GM12801 (cell line): ENCODE data around the gene SKP2.

Experiments used
- TF ChIP-seq, protein P1 (sequence below): IDR thresholded peaks from one replicate; pipeline ENCODE4 v1.5.1; 2011; ENCODE audit warnings: control low read depth; ENCODE audit not compliant: insufficient read length; ENCODE audit errors: extremely low read depth

The SKP2 gene

DNA sequence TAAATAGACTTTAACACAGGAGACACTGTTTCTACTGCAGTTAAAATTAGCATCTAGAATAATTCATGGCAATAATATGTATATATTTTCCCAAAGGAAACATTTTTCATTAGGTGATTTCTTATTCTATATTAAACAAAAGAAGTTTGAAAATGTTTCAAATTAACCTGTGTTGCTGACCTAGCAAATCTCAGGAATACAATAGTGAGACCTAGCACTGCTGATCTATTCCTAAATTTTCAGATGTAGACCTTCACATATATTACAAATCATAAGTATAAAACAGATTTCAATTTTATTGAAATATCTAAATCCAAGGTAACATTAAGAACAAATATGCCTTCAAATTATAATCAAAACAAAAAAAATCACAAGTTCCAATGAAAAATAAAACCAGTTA lies 15.3 kb upstream of the SKP2 start:
- TF ChIP-seq, protein P1, sequence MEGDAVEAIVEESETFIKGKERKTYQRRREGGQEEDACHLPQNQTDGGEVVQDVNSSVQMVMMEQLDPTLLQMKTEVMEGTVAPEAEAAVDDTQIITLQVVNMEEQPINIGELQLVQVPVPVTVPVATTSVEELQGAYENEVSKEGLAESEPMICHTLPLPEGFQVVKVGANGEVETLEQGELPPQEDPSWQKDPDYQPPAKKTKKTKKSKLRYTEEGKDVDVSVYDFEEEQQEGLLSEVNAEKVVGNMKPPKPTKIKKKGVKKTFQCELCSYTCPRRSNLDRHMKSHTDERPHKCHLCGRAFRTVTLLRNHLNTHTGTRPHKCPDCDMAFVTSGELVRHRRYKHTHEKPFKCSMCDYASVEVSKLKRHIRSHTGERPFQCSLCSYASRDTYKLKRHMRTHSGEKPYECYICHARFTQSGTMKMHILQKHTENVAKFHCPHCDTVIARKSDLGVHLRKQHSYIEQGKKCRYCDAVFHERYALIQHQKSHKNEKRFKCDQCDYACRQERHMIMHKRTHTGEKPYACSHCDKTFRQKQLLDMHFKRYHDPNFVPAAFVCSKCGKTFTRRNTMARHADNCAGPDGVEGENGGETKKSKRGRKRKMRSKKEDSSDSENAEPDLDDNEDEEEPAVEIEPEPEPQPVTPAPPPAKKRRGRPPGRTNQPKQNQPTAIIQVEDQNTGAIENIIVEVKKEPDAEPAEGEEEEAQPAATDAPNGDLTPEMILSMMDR = no peak

DNA sequence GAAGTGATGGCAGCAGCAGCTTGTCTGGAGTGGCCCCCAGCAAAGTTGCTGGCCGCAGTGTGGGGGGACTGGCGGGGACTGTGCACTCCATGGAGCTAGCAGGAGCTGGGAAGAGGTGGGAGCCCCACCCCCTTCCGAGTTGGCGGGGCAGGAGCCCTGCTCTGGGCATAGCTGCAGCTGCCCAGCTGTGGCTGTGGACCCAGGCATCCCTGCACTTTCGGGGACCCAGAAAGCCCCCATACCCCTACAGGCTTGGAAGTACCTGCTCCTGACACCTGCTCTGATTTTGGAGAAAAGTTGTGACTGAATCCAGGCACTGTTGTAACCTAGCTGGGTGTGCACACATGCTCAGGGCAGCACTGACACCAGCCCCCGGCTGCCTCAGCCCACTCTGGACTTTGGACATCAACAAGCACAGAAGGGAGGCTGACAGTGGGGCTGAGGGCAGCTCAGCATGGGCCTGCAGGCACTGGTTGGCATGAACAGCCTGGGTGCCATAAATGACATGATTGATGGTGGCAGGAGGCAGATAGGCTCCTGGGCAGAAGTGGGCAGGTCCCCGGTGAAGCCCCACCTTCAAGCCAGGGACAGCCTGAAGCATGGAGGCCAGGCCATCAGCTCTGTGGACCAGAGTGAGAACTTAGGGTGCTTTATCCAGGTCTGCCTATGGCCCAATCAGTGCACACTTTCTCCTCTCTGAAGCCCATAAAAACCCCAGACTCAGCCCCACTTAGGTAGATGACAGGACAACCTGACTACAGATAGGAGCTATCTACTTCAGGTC lies 12.8 kb upstream of the SKP2 start:
- TF ChIP-seq, protein P1 = no peak

DNA sequence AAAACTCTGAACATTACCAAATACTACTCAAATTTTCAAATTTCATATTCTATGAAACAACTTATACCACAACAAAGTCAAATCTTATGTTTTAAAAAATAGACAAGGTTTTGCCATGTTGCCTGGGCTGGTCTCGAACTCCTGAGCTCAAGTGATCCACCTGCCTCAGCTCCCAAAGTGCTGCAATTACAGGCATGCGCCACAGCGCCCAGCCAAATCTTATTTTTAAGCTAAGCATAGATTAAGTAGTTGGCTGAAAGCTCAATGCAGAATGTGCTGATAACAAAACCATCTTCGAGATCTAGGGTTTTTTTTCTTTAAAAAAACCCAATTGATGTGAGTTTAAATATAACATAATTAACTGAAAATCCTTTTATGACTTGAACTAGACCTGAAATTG lies 6.6 kb upstream of the SKP2 start:
- TF ChIP-seq, protein P1 = no peak

DNA sequence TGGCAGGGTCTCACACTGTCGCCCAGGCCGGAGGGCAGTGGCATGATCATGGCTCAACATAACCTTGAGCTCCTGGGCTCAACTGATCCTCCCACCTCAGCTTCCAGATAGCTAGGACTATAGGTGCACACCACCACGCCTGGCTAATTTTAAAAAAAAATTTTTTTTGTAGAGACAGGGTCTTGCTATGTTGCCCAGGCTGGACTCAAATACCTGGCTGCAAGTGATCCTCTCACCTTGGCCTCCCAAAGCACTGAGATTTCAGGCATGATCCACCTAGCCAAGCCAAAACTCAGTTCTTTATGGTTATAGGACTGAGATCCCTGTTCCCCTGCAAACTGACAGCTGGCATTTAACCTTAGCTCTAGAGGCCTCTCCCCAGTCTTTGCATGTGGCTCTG lies 5.5 kb upstream of the SKP2 start:
- TF ChIP-seq, protein P1 = no peak

DNA sequence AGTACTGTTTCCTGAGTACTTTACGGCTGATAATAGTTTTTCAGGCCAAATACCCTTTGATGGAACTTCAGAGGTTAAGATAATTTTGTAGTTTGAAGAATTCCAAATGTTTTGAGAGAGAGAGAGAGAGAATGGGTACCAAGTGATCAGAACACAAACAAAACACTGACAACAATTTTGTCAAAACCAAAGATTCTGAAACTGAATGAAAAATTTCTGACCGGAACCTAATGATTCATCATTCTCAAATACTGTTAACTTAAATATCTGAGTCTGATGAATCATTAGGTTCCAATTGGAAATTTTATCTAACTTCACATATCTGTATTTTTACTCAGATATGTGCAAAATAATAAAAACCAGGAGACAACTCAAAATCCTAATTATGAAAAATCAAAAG lies 4.2 kb upstream of the SKP2 start:
- TF ChIP-seq, protein P1 = no peak

DNA sequence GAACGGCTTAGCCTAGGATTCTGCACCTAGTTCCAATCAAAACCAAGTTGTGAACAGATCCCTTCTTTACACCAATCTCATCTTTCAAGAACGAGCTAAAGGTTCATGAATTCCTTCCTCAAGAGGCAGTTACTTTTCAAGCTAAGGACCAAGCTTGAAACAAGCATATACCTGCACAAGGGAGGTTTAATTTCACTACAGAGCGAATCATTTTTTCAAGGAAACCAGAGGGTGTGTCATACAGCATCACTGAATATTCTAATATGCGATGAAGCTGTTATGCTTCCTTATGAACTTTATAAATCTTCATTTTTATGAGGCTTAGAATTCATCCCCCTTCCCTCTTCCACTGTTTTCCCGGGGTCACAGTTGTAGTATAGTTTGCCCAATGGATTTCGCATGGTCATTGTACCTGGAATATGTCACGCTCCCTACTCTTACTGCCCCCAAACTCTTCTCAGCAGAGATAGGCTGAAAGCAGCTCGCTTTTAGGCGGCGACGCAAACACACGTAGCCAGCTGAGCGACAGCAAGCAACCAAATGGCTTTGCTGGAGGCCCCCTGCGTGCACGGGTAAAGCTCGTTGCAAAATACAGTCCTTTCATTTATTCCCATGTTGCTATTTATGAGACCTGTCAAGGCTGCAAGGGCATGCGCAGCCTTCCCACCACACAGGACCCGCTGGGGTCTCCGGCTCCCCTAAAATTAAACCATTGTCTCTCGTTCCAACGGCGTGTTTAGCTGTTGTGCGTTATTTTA lies 1.1 kb upstream of the SKP2 start:
- TF ChIP-seq, protein P1 = no peak

DNA sequence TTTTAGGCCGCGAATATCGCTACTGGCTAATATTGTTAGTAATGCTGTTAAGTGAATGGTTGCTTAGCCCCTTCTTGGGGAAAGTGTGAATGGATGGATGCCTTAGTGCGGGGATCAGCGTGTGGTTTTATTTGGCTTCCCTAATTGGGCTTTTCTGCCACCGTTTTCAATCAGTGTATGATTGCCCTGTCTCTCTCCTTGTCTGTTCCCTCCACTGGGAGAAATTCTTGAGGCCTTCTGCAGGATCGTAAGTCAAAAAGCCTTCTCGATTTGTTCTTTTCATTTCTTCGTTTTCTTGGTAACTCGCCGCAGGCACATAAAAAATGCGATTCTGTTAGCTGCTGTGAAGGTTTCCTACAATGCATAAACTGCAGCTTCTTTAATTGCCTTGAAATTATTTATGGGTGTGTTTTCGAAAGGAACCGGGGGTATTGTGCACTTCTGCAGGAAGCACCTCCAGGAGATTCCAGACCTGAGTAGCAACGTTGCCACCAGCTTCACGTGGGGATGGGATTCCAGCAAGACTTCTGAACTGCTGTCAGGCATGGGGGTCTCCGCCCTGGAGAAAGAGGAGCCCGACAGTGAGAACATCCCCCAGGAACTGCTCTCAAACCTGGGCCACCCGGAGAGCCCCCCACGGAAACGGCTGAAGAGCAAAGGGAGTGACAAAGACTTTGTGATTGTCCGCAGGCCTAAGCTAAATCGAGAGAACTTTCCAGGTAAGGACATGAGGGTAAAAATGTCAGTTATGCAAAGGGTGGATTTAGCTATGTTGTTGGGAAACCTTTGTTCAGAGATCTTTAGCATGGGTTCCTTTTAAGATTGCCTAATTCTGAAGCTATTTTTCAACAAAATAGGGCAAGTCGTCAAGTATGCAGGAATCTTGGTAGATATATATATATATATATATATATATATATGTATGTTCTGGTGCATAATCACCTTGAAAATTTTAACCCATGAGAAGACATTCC lies 700 bp downstream of the SKP2 start:
- TF ChIP-seq, protein P1 = no peak
